PC-3 (cell line): ENCODE measurements around the gene VWA5A. TPM values are rescaled to one million over a fixed set of nuclear protein-coding genes. Genes with fewer than 3 reads are reported as not detected.

Experiments
- ATAC-seq: fragments of 200-7000 bp; cut with Tn5 transposase; 2 replicates; pipeline ENCODE4 v1.9.1; 2020; ENCODE audit warnings: mild to moderate bottlenecking, moderate library complexity
- BruUV-seq: library from RNA; stranded (reverse); fragments of 400-500 nt; replicated peaks from 2 replicates; lab custom pipeline; 2021; lab: Mats Ljungman, UMichigan
- CTCF ChIA-PET: fragments of 300-600 bp; sonication (Branson Sonifier 250); formaldehyde crosslinking; loops from one replicate; lab custom pipeline; 2022; ENCODE audit warnings: antibody characterized with exemption; lab: Charles Lee
- POLR2A ChIA-PET: fragments of 300-600 bp; sonication (Branson Sonifier 250); formaldehyde crosslinking; loops from one replicate; lab custom pipeline; 2022; ENCODE audit warnings: antibody characterized with exemption; ENCODE audit not compliant: unreplicated experiment; lab: Charles Lee
- DNase-seq: peaks from one replicate; pipeline ENCODE4 v3.0.0-alpha.2; 2015
- H2AFZ ChIP-seq: fragments of 300-600 bp; sonication (generic); 2 replicates; pipeline ENCODE4 v1.6.0; 2016; ENCODE audit warnings: antibody characterized with exemption, low read length
- H3F3A ChIP-seq: fragments of 300-600 bp; sonication (generic); one replicate; pipeline ENCODE4 v1.6.0; 2017; ENCODE audit warnings: antibody characterized with exemption, low read length, control low read depth, mild to moderate bottlenecking; ENCODE audit not compliant: unreplicated experiment
- H3K27ac ChIP-seq: fragments of 300-600 bp; sonication (generic); 2 replicates; pipeline ENCODE4 v1.5.1; 2016; ENCODE audit warnings: mild to moderate bottlenecking, low read length
- H3K27me3 ChIP-seq: fragments of 300-600 bp; sonication (generic); 2 replicates; pipeline ENCODE4 v1.6.1; 2016; ENCODE audit warnings: low read length, mixed read lengths
- H3K36me3 ChIP-seq: fragments of 300-600 bp; sonication (generic); 2 replicates; pipeline ENCODE4 v1.6.1; 2016; ENCODE audit warnings: low read depth, mixed run types, low read length, mixed read lengths
- H3K4me1 ChIP-seq: fragments of 300-600 bp; sonication (generic); 2 replicates; pipeline ENCODE4 v1.5.1; 2016; ENCODE audit warnings: low read length; ENCODE audit not compliant: insufficient read depth
- H3K4me2 ChIP-seq: fragments of 300-600 bp; sonication (generic); 2 replicates; pipeline ENCODE4 v1.6.0; 2016; ENCODE audit warnings: low read length
- H3K4me3 ChIP-seq: fragments of 300-600 bp; sonication (generic); 2 replicates; pipeline ENCODE4 v1.5.1; 2016; ENCODE audit warnings: mild to moderate bottlenecking, low read length, mixed read lengths
- H3K79me2 ChIP-seq: fragments of 300-600 bp; sonication (generic); 2 replicates; pipeline ENCODE4 v1.6.1; 2017; ENCODE audit warnings: low read length, mixed read lengths
- H3K9ac ChIP-seq: fragments of 300-600 bp; sonication (generic); 2 replicates; pipeline ENCODE4 v1.6.0; 2016; ENCODE audit warnings: mild to moderate bottlenecking, low read length
- H3K9me2 ChIP-seq: fragments of 300-600 bp; sonication (generic); replicated peaks from 2 replicates; pipeline ENCODE4 v1.6.1; 2016; ENCODE audit warnings: mixed run types, low read length, mixed read lengths
- H3K9me3 ChIP-seq: fragments of 300-600 bp; sonication (generic); 2 replicates; pipeline ENCODE4 v1.6.1; 2016; ENCODE audit warnings: low read length, mixed read lengths
- H4K20me1 ChIP-seq: fragments of 300-600 bp; sonication (generic); 2 replicates; pipeline ENCODE4 v1.6.1; 2016; ENCODE audit warnings: low read length, mixed read lengths
- CTCF ChIP-seq: fragments of 300-600 bp; sonication (generic); conservative IDR thresholded peaks from 2 replicates; pipeline ENCODE4 v1.5.1; 2017; ENCODE audit warnings: antibody characterized with exemption, low read depth, mild to moderate bottlenecking, low read length
- EZH2 ChIP-seq: fragments of 300-600 bp; sonication (generic); IDR thresholded peaks from one replicate; pipeline ENCODE4 v1.6.1; 2017; ENCODE audit warnings: antibody characterized with exemption, mild to moderate bottlenecking, low read length; ENCODE audit not compliant: unreplicated experiment
- EZH2phosphoT487 ChIP-seq: fragments of 300-600 bp; sonication (generic); IDR thresholded peaks from 2 replicates; pipeline ENCODE4 v1.6.1; 2018; ENCODE audit warnings: mild to moderate bottlenecking, antibody characterized with exemption, low read length, borderline replicate concordance
- intact Hi-C: fragments of 100-400 bp; cut with micrococcal nuclease; formaldehyde crosslinking; loops from 2 replicates; pipeline ENCODE4 v1.9.0; 2023
- total RNA-seq: library from RNA; depleted of rRNA; stranded (reverse); fragments of >200 nt; gene quantifications from 2 replicates; pipeline ENCODE4 v1.2.3, GENCODE V29; 2014

VWA5A gene
- total RNA-seq, 1 experiment from 2014 or later, result not detected

GRCh38 chr11:124101737-124102136, 13.5 kb upstream of the VWA5A start:
- H3K27me3 ChIP-seq, result peaks cover 80% of the 10 kb centered on the region
- H4K20me1 ChIP-seq, result no peaks in the 10 kb centered on the region
- H2AFZ ChIP-seq, result no peak overlapping the region
- no peaks in the 10 kb centered on the region for H3K4me1 ChIP-seq
- DNase-seq (no peak), ATAC-seq (no peak)
- no peak overlapping the region for H3K9ac ChIP-seq
- no peaks in the 10 kb centered on the region for H3K79me2 ChIP-seq
- H3F3A ChIP-seq, result no peaks in the 10 kb centered on the region
- intact Hi-C loops, result no loop called here
- no peaks in the 10 kb centered on the region for H3K9me2 ChIP-seq
- ChIA-PET POLR2A (no interaction called here), CTCF (no interaction called here)
- H3K4me2 ChIP-seq, result no peak overlapping the region
- TF ChIP-seq EZH2 (no peak), CTCF (no peak), EZH2phosphoT487 (no peak)
- H3K36me3 ChIP-seq, result no peaks in the 10 kb centered on the region
- H3K9me3 ChIP-seq, result no peaks in the 10 kb centered on the region
- H3K4me3 ChIP-seq, result no peak overlapping the region
- H3K27ac ChIP-seq, result no peak overlapping the region
- no TSS peak for BruUV-seq

DNA sequence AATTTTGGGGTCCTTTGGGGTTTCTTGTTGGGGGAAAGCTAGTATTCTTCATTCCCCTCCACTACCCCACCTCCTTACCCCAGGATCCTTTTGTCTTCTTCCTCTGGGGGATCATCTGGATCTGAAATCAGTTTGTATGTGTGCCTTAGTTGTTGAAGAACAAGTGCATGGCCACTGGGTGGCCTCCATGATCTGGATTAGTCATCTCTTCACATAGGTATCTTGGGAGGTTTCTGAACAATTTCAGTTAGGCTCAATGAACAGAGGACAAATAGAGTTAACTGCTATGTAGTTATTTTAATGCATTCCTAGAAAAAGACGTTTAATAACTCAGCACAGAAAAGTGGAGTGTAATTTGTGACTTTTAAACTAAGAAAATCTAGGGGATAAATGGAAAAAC, 7.1 kb upstream of the VWA5A start:
- Histone ChIP-seq H3K36me3 (no peaks in the 10 kb centered on the region), H3K4me3 (no peak overlapping the region), H3F3A (no peaks in the 10 kb centered on the region), H3K4me2 (no peak overlapping the region), H3K4me1 (no peaks in the 10 kb centered on the region), H3K27ac (no peak overlapping the region), H3K9me2 (no peaks in the 10 kb centered on the region), H3K27me3 (peaks cover 52% of the 10 kb centered on the region), H3K9me3 (no peaks in the 10 kb centered on the region), H3K79me2 (no peaks in the 10 kb centered on the region), H2AFZ (no peak overlapping the region), H4K20me1 (no peaks in the 10 kb centered on the region), H3K9ac (no peak overlapping the region)
- no TSS peak for BruUV-seq
- no peak for TF ChIP-seq EZH2phosphoT487
- TF ChIP-seq CTCF, result peak; percentile 56
- ATAC-seq (peak; percentile 76), DNase-seq (peak; percentile 53)
- intact Hi-C loops, result loop anchor here (1.0 to 2.0 kb wide), 2 partner anchors 87 to 221 kb away; no protein-coding TSS in a partner anchor
- ChIA-PET CTCF (no interaction called here), POLR2A (no interaction called here)

- ATAC-seq (no peak), DNase-seq (no peak)
- Histone ChIP-seq H2AFZ (no peak overlapping the region), H3K4me1 (no peaks in the 10 kb centered on the region), H3K4me3 (no peak overlapping the region), H3K27me3 (peaks cover 51% of the 10 kb centered on the region), H3K4me2 (no peak overlapping the region), H3K9me2 (no peaks in the 10 kb centered on the region), H3F3A (no peaks in the 10 kb centered on the region), H4K20me1 (no peaks in the 10 kb centered on the region), H3K9me3 (no peaks in the 10 kb centered on the region), H3K27ac (no peak overlapping the region), H3K9ac (no peak overlapping the region), H3K79me2 (no peaks in the 10 kb centered on the region), H3K36me3 (no peaks in the 10 kb centered on the region)
- intact Hi-C loops, result loop anchor here (2.0 kb wide), 1 partner anchor 85 kb away; no protein-coding TSS in a partner anchor
- ChIA-PET POLR2A (no interaction called here), CTCF (no interaction called here)
- no TSS peak for BruUV-seq
- TF ChIP-seq CTCF, result no peak
- no peak for TF ChIP-seq EZH2phosphoT487
- TF ChIP-seq EZH2, result no peak
Measured at GRCh38 chr11:124109377-124109776, 5.9 kb upstream of the VWA5A start.
